BE2C (cell line): ENCODE data around the gene CCDC50.

Source experiments
- DNase-seq: peaks from one replicate; pipeline ENCODE4 v3.0.0-alpha.2; 2020
- H3K27me3 ChIP-seq: fragments of 250-450 bp; sonication (Bioruptor Pico); 2 replicates; pipeline ENCODE4 v1.5.1; 2020; ENCODE audit warnings: mild to moderate bottlenecking
- H3K36me3 ChIP-seq: fragments of 250-450 bp; sonication (Bioruptor Pico); 2 replicates; pipeline ENCODE4 v1.5.1; 2020; ENCODE audit warnings: mild to moderate bottlenecking
- H3K4me1 ChIP-seq: fragments of 250-450 bp; sonication (Bioruptor Pico); 2 replicates; pipeline ENCODE4 v1.5.1; 2020
- H3K4me3 ChIP-seq: 2 replicates; pipeline ENCODE4 v1.5.1; 2011; ENCODE audit warnings: low read depth, low read length
- H3K9me3 ChIP-seq: fragments of 250-450 bp; sonication (Bioruptor Pico); 2 replicates; pipeline ENCODE4 v1.5.1; 2020
- CTCF ChIP-seq: IDR thresholded peaks from 2 replicates; pipeline ENCODE4 v1.5.1; 2012; ENCODE audit warnings: mild to moderate bottlenecking, low read depth, low read length

The CCDC50 gene

DNA sequence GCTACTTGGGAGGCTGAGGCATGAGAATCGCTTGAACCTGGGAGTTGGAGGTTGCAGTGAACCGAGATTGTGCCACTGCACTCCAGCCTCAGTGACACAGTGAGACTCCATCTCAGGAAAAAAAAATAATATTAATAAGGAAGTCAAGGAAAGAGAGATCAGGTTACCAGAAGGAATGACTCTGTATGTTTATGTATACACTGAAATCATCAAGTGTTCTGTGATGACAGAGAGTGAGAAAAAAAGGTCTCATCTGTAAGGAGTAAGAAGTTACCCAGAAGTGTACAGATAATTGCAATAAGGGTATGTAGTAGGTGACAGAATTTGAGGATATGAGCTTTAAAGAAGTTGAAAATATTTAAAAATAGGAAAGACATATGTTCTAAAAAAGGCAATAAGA lies 4.3 kb upstream of the CCDC50 start:
- no peak for DNase-seq
- H3K4me1 ChIP-seq = no peaks in the 10 kb centered on the region; the same call in 1 of the 2 replicates
- no peaks in the 10 kb centered on the region for H3K9me3 ChIP-seq
- H3K36me3 ChIP-seq = no peaks in the 10 kb centered on the region
- H3K27me3 ChIP-seq = no peaks in the 10 kb centered on the region
- no peak overlapping the region for H3K4me3 ChIP-seq
- TF ChIP-seq CTCF = no peak

- no peaks in the 10 kb centered on the region for H3K36me3 ChIP-seq
- H3K27me3 ChIP-seq = no peaks in the 10 kb centered on the region
- no peak for DNase-seq
- TF ChIP-seq CTCF = no peak
- H3K4me1 ChIP-seq = no peaks in the 10 kb centered on the region; the same call in 1 of the 2 replicates
- H3K4me3 ChIP-seq = no peak overlapping the region
- no peaks in the 10 kb centered on the region for H3K9me3 ChIP-seq
These were observed 1.7 kb upstream of the CCDC50 start for GRCh38 chr3:191327526-191327925.

GRCh38 chr3:191328383-191328961 lies 722 bp upstream of the CCDC50 start:
- no peaks in the 10 kb centered on the region for H3K27me3 ChIP-seq
- no peak for TF ChIP-seq CTCF
- peak overlapping the region; percentile 78 for H3K4me3 ChIP-seq
- DNase-seq = no peak
- no peaks in the 10 kb centered on the region for H3K9me3 ChIP-seq
- no peaks in the 10 kb centered on the region for H3K36me3 ChIP-seq
- H3K4me1 ChIP-seq = no peaks in the 10 kb centered on the region; the same call in 1 of the 2 replicates

DNA sequence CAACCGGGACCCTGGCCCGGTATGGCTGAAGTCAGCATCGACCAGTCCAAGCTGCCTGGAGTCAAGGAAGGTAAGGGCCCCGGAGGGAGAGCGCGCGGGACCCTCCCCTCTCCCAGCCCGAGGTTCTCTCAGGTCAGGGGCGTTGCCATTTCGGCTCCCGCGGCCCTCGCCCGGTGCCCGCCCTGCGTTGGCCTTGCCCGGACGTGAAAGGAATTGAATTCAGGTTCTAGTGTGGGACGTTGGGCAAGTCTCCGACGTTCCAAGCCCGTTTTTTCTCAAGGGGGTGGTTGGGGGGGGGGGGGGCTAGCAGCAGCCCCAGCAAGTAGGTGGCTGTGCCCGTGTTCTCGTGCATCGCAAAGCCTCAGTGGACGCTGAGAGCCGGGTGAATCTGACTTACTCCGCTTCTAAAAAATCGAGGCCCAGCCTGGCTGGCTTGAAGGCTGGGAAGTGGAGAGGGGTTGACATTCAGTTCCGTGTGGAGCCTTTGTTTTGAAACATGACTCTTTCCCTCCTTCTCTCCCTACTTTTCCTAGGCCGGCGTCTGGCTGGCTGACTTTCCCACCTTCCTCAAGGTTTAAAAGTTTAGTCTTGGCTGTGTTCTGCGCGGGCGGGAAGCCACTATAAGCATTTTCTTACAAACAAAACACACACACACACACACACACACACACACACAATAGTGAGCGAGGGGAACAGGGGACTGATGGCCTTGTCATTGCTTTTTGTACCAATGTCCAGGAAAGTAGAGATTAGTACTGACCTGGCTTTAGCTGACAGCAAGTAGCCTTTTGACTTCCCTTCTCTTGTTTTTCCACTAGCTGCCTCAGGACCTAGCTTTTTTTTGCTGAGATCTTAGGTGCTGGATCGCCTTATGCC lies 698 bp downstream of the CCDC50 start, which contains the start of gene UTS2B:
Gene UTS2B, minus strand, starts transcription at position 873 of the 876 bp plus-strand sequence. CDS start 48,337 bp downstream, outside the sequence.
- peak; percentile 58 for DNase-seq
- Histone ChIP-seq H3K4me1 (no peaks in the 10 kb centered on the region), H3K9me3 (no peaks in the 10 kb centered on the region), H3K4me3 (peak within 1 kb of the TSS; percentile 78), H3K36me3 (no peaks in the 10 kb centered on the region), H3K27me3 (no peaks in the 10 kb centered on the region)
- TF ChIP-seq CTCF = no peak

GRCh38 chr3:191330530-191331048 lies 1.4 kb downstream of the CCDC50 start:
- no peak for DNase-seq
- no peaks in the 10 kb centered on the region for H3K27me3 ChIP-seq
- no peak for TF ChIP-seq CTCF

DNA sequence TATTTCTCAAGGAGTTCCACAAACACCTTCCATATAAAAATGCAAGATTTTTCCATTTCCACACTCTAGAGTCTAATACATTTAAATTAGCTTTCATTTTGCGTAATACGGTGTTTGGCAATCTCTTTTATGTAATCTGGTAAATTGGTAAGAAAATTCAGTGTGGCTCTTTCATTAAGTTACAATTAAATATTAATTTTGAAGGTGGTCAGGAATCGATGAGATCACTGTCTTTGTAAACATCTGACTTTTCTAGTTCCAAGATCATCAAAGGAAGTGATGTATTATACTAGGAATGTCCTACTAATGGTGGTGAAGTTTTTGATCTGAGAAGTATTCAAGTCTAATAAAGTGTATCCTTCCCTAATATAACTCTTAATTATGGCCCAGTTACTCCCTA lies 2.2 kb downstream of the CCDC50 start:
- no peaks in the 10 kb centered on the region for H3K27me3 ChIP-seq
- H3K9me3 ChIP-seq = no peaks in the 10 kb centered on the region
- H3K4me1 ChIP-seq = no peaks in the 10 kb centered on the region
- no peak for TF ChIP-seq CTCF
- H3K4me3 ChIP-seq = no peak overlapping the region
- no peaks in the 10 kb centered on the region for H3K36me3 ChIP-seq
- DNase-seq = no peak

More at GRCh38 chr3:191330530-191331048, 1.4 kb downstream of the CCDC50 start:
- Histone ChIP-seq H3K4me3 (peak overlapping the region; percentile 78), H3K4me1 (no peaks in the 10 kb centered on the region), H3K9me3 (no peaks in the 10 kb centered on the region), H3K36me3 (no peaks in the 10 kb centered on the region)
